MCF 10A (cell line): ENCODE results near the gene PPM1K. TPM values are rescaled to one million over a fixed set of nuclear protein-coding genes. Genes with fewer than 3 reads are reported as not detected.

ENCODE experiments used
- BruUV-seq: library from RNA; stranded (reverse); fragments of 400-500 nt; replicated peaks from 2 replicates; lab custom pipeline; 2021; lab: Mats Ljungman, UMichigan
- CTCF ChIA-PET: fragments of 300-600 bp; sonication (Branson Sonifier 250); formaldehyde crosslinking; extraction: SDS; loops from one replicate; lab custom pipeline; 2021; ENCODE audit warnings: antibody characterized with exemption, inconsistent platforms; lab: Yijun Ruan, JAX
- POLR2A ChIA-PET: fragments of 300-600, 350-650 bp; sonication (Branson Sonifier 250); formaldehyde crosslinking; extraction: SDS; loops from one replicate; lab custom pipeline; 2020; ENCODE audit warnings: antibody characterized with exemption, inconsistent platforms; lab: Yijun Ruan, JAX
- DNase-seq: peaks from one replicate; pipeline ENCODE4 v3.0.0-alpha.2; 2018; ENCODE audit not compliant: unreplicated experiment
- H3K27ac Mint-ChIP-seq: one replicate; pipeline ENCODE4 v1.8.0; 2022; ENCODE audit warnings: mild to moderate bottlenecking, low read depth, mixed read lengths; ENCODE audit not compliant: unreplicated experiment
- H3K27me3 Mint-ChIP-seq: one replicate; pipeline ENCODE4 v1.8.0; 2022; ENCODE audit warnings: mixed read lengths; ENCODE audit not compliant: insufficient read depth, unreplicated experiment
- H3K36me3 Mint-ChIP-seq: one replicate; pipeline ENCODE4 v1.8.0; 2022; ENCODE audit warnings: mild to moderate bottlenecking, moderate library complexity, mixed read lengths; ENCODE audit not compliant: insufficient read depth, unreplicated experiment
- H3K4me1 Mint-ChIP-seq: one replicate; pipeline ENCODE4 v1.8.0; 2022; ENCODE audit warnings: mixed read lengths; ENCODE audit not compliant: insufficient read depth, unreplicated experiment
- H3K4me3 Mint-ChIP-seq: one replicate; pipeline ENCODE4 v1.8.0; 2022; ENCODE audit warnings: mild to moderate bottlenecking, moderate library complexity, mixed read lengths; ENCODE audit not compliant: unreplicated experiment
- H3K9me3 Mint-ChIP-seq: one replicate; pipeline ENCODE4 v1.8.0; 2022; ENCODE audit warnings: mixed read lengths; ENCODE audit not compliant: unreplicated experiment
- intact Hi-C: fragments of 100-400 bp; cut with micrococcal nuclease; formaldehyde crosslinking; loops from 2 replicates; pipeline ENCODE4 v1.14.1; 2022
- total RNA-seq: library from RNA; stranded (reverse); gene quantifications from 2 replicates; pipeline ENCODE4 v1.2.3, GENCODE V29; 2022
- TF ChIP-seq, protein P1 (sequence below): fragments of 200-600 bp; IDR thresholded peaks from one replicate; pipeline ENCODE4 v1.8.0; 2022; ENCODE audit warnings: antibody characterized with exemption, mild to moderate bottlenecking; ENCODE audit not compliant: unreplicated experiment

Gene PPM1K
- total RNA-seq, 1 experiment from 2014 or later: 21.0 TPM

DNA sequence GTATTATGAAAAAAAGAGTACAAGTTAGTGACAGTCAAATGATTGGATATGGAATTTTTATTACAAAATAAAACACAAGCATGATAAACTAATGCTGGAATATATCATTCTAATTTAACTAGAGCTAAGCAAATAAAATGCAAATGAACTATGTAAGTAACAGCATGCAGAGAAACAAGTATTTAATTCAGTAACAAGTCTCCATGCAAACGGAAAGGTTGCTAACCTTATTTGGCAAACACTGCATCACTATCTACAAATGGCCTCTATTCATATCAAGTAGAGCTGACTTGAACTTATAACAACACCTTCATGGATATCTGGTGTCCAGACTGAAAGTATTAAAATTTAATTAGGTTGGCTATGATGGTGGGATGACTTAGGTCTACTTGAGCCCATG, 15.4 kb downstream of the PPM1K start:
- TF ChIP-seq, protein P1, sequence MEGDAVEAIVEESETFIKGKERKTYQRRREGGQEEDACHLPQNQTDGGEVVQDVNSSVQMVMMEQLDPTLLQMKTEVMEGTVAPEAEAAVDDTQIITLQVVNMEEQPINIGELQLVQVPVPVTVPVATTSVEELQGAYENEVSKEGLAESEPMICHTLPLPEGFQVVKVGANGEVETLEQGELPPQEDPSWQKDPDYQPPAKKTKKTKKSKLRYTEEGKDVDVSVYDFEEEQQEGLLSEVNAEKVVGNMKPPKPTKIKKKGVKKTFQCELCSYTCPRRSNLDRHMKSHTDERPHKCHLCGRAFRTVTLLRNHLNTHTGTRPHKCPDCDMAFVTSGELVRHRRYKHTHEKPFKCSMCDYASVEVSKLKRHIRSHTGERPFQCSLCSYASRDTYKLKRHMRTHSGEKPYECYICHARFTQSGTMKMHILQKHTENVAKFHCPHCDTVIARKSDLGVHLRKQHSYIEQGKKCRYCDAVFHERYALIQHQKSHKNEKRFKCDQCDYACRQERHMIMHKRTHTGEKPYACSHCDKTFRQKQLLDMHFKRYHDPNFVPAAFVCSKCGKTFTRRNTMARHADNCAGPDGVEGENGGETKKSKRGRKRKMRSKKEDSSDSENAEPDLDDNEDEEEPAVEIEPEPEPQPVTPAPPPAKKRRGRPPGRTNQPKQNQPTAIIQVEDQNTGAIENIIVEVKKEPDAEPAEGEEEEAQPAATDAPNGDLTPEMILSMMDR: no peak
- Mint-ChIP-seq H3K9me3 (no peaks in the 10 kb centered on the region), H3K4me3 (no peak overlapping the region), H3K27me3 (no peaks in the 10 kb centered on the region), H3K27ac (no peak overlapping the region), H3K36me3 (peaks cover 11% of the 10 kb centered on the region), H3K4me1 (no peaks in the 10 kb centered on the region)
- no peak for DNase-seq
- no TSS peak for BruUV-seq
- POLR2A ChIA-PET: interaction anchor here (0.6 kb wide), 1 partner anchor 195 kb away, joined by 4 read pairs; no protein-coding TSS in a partner anchor
- CTCF ChIA-PET: interaction anchor here (0.6 kb wide), 1 partner anchor 243 kb away, joined by 3 read pairs; no protein-coding TSS in a partner anchor
- intact Hi-C loops: no loop called here

DNA sequence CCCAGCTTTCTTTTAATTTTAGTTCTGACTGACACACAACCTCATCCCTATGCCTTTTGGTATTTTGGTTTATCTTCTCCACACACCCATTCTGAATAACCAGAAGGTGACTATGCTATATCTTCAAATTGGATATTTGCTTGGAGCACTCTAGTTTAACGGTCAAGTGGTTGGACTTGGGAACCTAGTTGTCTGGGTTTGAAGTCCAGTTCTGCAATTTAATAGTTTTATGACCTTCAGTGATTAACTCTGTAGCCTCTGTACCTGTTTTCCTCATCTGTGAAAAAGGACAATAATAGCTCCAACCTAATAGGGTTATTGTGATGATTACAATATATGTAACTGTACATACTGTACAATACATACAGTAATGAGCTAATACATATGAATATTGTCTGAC, 20.0 kb downstream of the PPM1K start:
- peaks cover 11% of the 10 kb centered on the region for H3K36me3 Mint-ChIP-seq
- TF ChIP-seq, protein P1: no peak
- intact Hi-C loops: no loop called here
- no TSS peak for BruUV-seq
- CTCF ChIA-PET: interaction anchor here (0.7 to 2.1 kb wide), 7 partner anchors 8 to 251 kb away, joined by 3 to 7 read pairs (median 3); no protein-coding TSS in a partner anchor
- no peaks in the 10 kb centered on the region for H3K4me1 Mint-ChIP-seq
- H3K4me3 Mint-ChIP-seq: no peak overlapping the region
- no peak for DNase-seq
- no peaks in the 10 kb centered on the region for H3K27me3 Mint-ChIP-seq
- no peaks in the 10 kb centered on the region for H3K9me3 Mint-ChIP-seq
- POLR2A ChIA-PET: interaction anchor here (0.8 to 1.0 kb wide), 2 partner anchors 17 to 20 kb away, joined by 3 to 5 read pairs; partner anchors contain the start of gene PPM1K
- no peak overlapping the region for H3K27ac Mint-ChIP-seq

GRCh38 chr4:88257726-88258125, 26.6 kb downstream of the PPM1K start:
- TF ChIP-seq, protein P1: no peak
- ChIA-PET CTCF (no interaction called here), POLR2A (no interaction called here)
- intact Hi-C loops: no loop called here
- no peak for DNase-seq
- Mint-ChIP-seq H3K36me3 (no peaks in the 10 kb centered on the region), H3K27me3 (no peaks in the 10 kb centered on the region), H3K4me3 (no peak overlapping the region), H3K9me3 (no peaks in the 10 kb centered on the region), H3K4me1 (no peaks in the 10 kb centered on the region), H3K27ac (no peak overlapping the region)
- no TSS peak for BruUV-seq

- Mint-ChIP-seq H3K27ac (no peak overlapping the region), H3K9me3 (no peaks in the 10 kb centered on the region), H3K4me3 (no peak overlapping the region), H3K4me1 (no peaks in the 10 kb centered on the region), H3K36me3 (no peaks in the 10 kb centered on the region), H3K27me3 (no peaks in the 10 kb centered on the region)
- ChIA-PET POLR2A (no interaction called here), CTCF (interaction anchor here (1.1 to 1.3 kb wide), 2 partner anchors 11 to 43 kb away, joined by 3 read pairs; no protein-coding TSS in a partner anchor)
- DNase-seq: no peak
- intact Hi-C loops: no loop called here
- TF ChIP-seq, protein P1: no peak
- BruUV-seq: no TSS peak
Observed at GRCh38 chr4:88255111-88255510, 29.2 kb downstream of the PPM1K start.
